ENCODE measurements around the gene FOXRED2. TPM values are rescaled to one million over a fixed set of nuclear protein-coding genes. Genes with fewer than 3 reads are reported as not detected.
A peak's percentile ranks its signal among the peaks of the same experiment; 100 is the strongest.
"Not testable (repeated sequence)": the region's sequence is repeated elsewhere in the genome, so short reads cannot be mapped to it uniquely, and the experiment has no call there.

FOXRED2 gene
- total RNA-seq, 1 donor from 2014 or later: 13.8 TPM

DNA sequence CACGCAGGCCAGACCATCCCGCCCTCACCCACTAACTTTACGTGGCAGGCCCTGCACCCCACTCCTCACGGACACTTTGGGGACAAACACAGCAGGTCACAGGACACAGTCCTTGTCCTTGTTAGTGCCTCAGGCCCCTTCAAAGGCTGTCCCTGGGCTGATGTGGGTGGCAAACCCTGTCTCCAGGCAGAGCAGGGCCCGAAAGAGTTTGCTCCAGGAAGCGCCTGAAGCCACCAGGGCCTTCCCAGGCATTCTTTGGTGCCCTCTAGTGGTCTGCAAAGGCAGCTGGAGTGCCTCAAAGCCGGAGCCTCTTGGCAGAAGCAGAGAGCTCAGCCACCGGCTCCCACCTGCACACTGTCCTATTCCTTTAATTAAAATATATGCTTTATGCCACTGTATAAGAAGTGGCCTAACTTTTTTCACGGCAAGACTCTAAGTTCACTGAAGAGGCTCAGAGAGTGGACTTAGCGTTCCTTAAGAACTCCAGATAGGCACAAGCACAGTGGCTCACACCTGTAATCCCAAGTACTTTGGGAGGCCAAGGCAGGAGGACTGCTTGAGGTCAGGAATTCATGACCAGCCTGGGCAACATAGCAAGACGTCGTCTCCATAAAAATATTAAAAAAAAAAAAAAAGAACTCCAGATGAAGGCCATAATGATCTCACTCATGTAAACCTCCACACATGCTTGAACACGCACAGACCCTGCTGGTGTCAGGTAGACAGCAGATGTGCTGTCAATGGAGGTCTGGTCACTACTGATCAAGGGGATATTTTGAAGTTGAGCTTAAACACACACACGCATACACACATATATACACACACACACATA lies 36.5 kb downstream of the FOXRED2 start:
- peak; percentile 93 for DNase-seq (ENCODE audit: low read depth)

DNA sequence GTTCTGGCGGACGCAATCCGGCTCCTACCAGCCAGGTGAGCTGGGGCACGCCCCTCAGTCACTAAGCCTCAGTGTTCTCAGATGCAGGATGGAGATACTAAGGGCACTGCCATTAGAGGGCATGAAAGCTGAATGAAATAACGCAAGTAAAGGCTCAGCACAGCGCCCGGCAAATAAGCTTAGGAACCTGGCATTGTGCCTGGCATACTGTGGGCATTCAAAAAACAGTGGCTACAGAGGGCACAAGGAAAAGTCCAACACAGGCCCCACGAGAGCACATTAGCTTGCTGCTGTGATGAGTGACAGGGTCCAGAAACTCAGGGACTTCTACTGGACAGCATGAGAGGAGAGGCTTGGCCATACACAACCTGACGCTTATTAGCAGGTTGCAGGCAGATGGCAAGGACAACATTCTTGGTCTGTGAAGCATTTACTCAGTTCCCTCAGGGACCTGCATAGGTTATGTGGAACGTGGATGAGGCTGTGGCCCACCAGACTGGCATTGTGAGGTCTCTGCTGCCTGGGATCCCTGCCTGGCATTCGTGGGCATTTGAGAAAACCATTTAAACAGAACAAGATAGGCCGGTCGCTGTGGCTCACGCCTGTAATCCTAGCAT lies 37.6 kb downstream of the FOXRED2 start:
- DNase-seq (ENCODE audit: low read depth): peak; percentile 90

DNA sequence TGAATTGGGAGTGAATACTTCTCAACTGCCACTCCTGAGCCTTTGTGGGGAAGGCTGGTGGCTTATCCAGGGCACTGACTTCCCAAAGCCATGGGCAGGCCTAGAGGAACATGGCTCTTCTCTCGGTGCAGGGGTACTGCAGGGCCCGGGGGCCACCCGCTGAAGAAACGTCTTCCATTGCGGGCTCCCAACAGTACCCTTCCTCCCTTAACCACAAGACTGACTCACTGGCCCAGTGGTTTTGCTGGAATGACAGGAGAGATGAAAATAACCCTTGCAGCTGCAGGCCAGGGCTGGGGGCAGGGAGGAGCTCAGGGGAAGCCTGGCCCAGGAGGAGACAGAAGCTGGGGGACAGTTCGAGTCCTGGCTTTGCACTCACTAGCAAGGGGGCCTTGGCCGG lies 38.9 kb downstream of the FOXRED2 start:
- DNase-seq (ENCODE audit: low read depth): peak; percentile 99

DNA sequence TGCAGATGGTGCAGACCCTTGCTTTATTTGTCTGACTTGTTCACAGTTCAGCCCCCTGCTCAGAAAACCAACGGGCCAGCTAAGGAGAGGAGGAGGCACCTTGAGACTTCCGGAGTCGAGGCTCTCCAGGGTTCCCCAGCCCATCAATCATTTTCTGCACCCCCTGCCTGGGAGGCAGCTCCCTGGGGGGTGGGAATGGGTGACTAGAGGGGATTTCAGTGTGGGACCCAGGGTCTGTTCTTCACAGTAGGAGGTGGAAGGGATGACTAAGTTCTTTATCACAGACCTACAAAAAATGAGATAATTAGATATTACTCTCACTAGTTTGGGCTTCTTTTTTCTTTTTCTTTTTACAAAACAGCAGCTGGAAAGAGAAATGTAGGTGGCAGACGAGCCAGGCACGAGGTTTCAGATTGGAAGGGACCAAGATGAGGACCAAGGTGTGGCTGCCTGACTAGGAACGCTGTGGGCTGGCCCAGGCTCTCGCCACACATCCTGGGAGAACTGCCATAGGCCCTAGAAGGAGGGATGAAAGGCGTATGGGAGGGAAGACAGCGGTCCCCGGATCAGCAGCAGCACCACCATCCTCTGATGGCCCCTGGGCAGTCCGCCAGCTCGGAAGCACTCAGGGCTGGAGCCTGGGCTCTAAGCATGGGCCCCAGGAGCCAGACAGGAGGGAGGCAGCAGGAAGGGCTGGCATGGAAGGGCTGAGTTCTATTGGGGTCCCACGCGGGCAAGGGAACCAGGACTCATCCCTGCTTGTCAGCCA lies 39.6 kb downstream of the FOXRED2 start:
- peak; percentile 72 for DNase-seq (ENCODE audit: low read depth)

DNA sequence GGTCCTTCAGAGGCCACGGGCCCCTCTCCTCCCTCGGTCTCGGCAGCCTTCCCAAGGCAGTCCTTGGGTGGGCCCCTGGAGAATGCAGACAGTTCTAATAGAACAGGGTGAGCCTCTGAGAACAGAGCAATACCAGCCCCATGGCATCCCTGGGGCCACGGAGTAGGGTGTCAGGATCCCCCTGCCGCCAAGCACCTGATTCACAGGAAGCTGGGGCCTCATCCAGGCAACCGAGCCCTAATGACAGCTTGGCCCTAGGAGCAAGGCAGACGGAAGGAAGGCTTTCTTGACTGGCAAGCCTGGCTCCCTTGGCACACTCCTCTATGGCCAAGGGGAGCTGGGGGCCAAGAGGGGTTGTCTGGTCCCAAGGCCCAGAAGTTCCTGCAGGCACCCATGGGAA lies 40.6 kb downstream of the FOXRED2 start:
- DNase-seq (ENCODE audit: low read depth): no peak

DNA sequence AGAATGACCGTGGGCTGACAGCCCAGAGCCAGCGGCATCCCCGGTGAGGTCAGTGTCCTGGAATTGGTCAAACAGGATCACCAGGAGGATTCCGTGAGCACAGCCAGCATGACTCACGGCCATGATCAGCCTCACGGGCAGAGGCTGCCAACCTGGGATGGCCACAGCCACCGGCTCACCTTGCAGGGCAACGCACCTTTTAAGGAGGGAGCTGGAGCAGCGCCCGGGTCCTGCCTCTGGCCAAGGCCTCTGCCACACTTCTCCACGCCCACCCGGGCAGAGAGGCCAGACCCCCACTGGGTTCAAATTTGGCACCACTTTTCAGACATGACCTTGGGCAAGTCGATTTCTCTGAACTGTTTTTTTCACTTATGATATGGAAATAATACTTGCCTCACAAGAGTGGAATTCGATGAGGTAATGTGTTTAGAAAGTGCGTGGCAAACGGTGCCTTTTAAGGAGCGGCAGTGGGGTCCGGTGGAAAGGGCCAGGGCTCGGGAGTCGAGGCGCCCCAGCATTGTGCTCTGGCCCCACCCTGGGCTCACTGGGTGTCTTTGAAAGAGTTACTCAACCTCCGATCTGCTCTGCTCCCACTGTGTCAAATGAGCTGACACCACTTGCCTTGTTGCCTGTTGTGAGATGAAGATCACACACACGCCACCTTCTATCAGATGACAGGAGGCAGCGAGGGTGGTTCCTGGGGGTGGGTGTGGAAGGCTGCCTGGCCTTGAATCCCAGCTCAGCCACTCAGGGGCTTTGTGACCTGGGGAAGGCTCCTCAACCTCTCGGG lies 41.4 kb downstream of the FOXRED2 start:
- peak; percentile 88 for DNase-seq (ENCODE audit: low read depth)

DNA sequence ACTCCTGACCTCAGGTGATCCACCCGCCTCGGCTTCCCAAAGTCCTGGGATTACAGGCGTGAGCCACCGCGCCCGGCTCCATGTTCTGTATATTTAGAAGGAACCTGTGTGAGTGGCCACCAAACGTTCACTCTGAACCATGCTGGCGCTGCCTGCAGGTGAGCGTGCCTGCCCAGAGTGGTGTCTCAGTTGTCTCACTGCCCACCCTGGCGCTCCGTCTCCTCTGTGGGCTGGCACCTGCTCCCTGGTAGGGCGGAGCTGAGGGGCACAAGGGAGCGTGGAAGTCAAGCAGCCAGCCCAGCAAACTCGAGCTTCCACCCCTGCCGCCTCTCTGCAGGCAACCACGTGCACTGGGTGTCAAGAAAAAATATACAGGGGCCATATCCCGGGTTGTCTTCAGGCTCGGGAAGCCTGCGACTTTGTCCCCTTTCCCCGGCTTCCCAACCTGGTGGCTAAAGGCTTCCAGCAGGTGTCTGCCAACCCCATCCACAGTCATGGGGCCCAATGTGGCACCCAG lies 42.1 kb downstream of the FOXRED2 start:
- DNase-seq (ENCODE audit: low read depth): no peak

DNA sequence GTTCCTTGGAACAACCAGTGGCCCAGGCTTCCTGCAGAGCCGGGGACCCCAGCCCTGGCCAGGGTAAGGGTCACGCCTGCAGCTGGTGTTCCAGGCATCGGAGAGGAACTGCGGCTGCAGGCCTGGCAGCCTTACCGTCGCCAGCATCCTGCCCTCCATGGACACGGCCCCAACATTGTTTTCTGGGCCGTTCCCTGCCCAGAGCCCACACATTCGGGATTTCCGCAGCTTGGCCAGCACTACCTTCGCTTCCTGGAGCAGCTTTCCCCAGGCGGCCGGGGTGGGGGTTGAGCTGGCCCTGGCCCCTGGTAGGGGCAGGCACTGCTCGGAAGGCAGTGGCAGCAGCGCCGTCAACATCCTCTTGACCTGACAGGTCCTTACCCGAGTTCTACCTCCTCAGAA lies 43.1 kb downstream of the FOXRED2 start:
- no peak for DNase-seq (ENCODE audit: low read depth)

DNA sequence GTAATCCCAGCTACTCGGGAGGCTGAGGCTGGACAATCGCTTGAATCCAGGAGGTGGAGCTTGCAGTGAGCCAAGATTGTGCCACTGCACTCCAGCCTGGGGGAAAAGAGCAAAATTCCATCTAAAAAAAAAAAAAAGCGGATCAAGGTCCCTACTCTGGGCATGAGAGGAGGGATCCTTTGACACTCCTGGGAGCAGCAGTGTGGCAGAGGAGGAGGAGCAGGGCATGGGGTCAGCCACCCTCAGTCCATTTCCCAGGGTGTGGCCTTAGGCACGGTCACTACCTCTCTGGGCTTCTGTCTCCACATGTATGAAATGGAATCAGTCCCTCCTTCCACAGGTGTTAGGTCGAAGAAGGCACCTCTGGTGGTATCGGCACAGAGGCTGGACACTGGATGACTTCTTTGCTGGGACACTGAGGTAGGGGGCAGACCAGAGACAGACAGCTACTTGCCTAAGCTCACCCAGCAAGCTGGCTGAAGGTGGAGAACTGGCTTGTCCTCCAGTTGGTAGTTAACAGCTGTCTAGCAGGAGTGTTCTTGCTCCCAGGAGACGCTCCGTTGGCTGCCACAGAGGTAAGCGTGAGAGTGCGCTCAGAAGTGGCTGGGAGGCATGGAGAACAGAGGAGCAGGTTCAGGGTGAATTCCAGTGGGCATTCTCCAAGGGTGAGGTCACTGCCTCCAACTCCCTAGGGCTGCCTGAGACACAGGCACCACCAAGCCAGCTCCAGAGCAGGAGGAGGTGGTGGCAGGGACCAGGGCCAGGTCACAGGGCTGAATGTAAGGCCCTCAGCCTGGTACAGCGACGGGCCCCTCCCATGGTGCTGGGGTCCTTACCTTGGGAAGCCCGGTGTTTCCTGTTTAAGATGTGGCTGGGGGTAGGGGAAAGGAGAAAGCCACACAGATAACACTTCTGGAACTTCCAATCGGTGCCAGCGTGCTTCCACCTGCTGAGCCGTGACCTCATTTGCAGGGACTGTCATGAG lies 44.9 kb downstream of the FOXRED2 start:
- peak; percentile 94 for DNase-seq (ENCODE audit: low read depth)

DNA sequence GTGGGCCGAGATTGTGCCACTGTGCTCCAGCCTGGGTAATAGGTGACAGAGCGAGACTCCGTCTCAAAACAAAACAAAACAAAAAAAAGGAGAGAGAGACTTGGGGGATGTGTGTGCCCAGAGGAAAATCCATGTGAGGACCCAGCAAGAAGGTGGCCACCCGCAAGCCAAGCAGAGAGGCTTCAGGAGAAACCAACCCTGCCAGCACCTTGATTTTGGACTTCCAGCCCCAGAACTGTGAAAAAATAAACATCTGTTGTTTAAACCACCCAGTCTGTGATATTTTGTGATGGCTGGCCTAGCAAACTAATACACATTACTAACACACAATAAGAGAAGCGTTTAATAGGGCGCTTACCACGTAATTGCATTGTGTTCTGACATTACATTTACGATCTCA lies 46.6 kb downstream of the FOXRED2 start:
- no peak for DNase-seq (ENCODE audit: low read depth)

DNA sequence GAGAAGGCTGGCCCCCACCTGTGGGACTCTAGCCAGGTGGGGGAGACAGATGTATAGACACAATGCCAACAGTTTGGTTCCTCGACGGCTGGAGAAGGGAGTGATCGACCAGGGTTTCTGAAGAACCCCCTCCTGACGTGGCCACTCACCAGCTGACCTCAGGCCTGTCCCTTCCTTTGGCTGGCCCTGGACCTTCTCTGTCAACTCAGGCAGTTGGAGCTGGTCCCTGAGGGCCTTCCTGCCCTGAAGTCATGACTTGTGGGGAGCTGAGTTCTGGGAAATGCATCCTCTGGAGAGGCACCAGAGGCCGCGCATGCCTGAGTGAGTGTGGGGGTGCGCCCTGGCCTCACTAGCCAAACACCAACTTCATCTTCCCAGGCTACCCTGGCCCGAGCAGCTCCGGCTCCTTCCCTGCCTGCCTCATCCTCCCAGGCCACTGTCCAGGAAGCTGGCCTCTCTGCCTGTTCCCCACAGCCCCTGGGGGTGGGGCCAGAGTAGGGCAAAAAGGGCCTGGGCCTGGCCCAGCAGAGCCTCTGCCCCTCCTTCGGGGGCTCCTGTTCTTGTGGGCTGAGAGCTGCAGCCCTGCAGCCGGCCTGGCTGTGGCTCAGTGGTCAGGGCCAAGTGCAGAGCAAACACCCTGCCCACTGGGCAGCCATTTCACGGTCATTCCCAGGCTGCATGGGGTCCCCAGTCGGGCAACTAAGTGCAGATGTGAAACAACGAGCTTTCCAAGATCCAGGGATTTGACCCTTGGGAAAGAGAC lies 49.0 kb downstream of the FOXRED2 start:
- peak; percentile 64 for DNase-seq (ENCODE audit: low read depth)

DNA sequence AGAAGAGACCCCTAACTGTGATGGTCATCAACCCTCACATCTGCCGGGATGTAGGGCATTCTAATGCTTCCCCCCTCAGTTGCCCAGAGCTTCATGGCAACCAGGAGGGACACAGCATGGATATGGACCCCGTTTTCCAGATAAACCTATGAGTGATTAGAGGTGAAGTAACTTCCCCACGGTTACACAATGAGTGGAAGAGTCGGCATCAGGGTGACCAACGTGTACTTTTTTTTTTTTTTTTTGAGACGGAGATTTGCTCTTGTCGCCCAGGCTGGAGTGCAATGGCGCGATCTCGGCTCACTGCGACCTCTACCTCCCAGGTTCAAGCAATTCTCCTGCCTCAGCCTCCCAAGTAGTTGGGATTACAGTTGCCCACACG lies 50.4 kb downstream of the FOXRED2 start:
- DNase-seq (ENCODE audit: low read depth): no peak

DNA sequence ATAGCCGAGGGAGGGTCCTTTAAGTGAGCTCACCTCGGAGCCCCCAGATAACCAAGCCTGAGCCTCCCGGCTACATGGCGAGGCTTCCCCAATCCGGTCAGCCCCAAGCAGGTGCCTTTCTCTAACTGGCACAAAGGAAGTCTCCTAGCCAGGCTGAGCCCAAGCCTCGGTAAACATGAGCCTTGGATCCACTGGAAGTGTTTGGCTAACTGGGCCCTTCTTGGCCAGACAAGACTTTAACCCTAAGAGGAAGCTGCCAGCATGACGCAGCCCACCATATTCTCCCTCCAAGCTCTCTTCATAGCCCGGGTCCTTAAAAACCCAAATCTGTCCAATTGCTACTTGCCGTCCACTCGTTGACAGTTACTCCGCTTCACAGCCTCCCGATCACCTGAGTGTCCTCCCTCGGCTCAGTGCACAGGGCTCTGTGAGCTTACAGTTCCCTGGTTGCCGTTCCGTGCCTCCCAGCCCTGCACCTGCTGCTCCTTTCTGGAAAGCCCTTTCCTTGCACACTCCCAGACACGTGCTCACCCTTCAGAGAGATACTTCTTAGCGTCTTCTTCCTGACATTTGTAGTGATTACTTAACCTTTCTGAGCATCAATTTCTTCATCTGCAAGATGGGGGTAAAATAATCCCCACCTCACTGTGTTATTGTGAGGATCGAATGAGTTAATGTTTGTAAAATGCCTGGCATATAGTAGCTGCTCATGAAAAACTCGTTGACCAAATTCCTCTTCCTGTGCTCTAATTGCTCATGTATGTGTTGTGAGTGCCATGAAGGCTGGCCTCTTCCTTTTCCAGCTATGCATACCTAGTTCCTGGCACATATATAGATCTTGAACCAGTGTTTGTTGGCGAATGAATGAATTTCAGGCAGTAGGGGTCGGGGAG lies 51.0 kb downstream of the FOXRED2 start:
- DNase-seq (ENCODE audit: low read depth): no peak

DNA sequence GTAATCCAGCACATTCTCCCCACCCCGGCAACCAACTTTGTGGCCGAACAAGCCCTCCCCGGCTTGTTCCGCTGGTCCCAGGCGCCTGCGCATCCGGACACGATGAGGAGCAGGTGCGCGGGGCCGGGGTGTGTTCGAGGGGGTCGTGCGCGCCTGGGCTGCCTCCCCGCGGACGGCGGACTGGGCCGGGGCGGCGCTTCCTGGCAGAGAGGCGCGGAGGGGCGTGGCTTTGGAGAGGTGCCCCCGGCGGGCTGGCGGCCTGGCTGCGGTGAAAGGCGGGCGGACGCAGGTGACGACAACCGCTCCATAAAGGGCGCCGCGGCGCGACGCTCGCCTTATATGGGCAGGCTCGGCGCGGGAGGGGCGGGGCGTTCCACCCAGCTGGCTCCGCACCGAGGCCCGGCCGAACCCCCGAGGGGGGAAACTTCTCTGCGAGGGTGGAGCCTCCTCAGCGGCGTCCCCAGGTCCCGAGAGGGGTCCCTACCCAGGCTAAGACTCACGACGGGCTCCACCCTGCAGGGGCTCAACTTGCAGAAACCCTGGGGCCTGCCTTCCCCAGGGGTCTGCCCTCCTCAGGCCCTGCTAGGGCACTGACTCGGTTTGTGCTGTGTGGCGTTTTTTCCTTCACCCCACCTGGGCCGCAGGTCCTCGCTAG lies 51.8 kb downstream of the FOXRED2 start:
- peak; percentile 51 for DNase-seq (ENCODE audit: low read depth)

DNA sequence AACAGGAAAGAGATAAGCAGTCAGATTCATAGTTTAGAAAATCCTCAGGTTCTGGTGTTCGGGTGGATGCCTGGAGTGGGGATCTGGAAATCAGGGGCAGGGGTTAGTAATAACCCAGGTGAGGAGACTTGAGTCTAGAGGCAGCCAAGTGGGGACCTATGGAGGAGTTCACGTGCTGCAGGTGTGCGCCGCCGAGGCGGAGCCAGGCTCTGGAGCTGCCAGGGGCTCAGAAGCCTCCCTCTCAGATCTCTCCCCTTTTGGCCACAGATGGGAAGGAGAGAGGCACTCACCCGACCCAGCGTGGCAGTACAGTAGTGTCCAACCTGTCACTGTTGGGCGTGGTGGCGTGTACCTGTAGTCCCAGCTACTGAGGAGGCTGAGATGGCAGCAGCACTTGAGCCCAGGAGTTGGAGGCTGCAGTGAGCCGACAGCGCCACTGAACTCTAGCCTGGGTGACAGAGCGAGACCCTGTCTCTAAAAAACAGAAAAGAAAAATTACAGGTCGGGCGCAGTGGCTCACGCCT lies 52.9 kb downstream of the FOXRED2 start:
- no peak for DNase-seq (ENCODE audit: low read depth)

DNA sequence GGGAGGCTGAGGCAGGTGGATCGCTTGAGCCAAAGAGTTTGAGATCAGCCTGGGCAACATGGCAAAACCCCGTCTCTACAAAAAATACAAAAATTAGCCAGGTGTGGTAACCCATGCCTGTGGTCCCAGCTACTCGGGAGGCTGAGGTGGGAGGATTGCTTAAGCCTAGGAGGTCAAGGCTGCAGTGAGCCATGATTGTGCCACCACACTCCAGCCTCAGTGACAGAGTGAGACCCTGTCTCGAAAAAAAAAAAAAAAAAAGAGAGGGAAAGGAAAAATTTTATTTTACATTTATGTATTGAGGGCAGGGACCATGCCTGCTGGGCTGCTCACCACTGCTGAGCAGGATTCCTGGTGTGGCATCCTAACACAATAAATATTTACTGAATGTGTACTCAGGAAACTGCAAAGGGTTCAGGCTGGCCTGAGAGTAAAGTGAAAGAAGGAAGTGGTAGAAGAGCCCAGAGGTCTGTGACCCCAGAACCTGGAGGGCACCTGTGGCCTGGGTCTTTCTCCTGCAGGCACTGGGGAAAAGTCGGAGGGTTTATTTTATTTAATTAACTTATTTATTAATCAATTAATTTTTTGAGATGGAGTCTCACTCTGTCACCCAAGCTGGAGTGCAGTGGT lies 53.7 kb downstream of the FOXRED2 start:
- DNase-seq (ENCODE audit: low read depth): not testable (repeated sequence)

Data from myocyte (in vitro differentiated cells).